ENCODE data around the gene PLXNA4. TPM values are rescaled to one million over a fixed set of nuclear protein-coding genes. Genes with fewer than 3 reads are reported as not detected.

Gene PLXNA4
- polyA plus RNA-seq, 1 donor (not counting 4 experiments of a cell fraction or from before 2014, with no cell fraction given) = 0.01 TPM

GRCh38 chr7:132350741-132351140, 225.5 kb downstream of the PLXNA4 start:
- no peaks in the 10 kb centered on the region for H3K9me3 ChIP-seq (ENCODE audit: control insufficient read depth, low read depth, low read length)
- no peaks in the 10 kb centered on the region for H3K4me1 ChIP-seq (ENCODE audit: control insufficient read depth, extremely low read depth, insufficient read depth, low read length)
- no peak overlapping the region for H3K27ac ChIP-seq (ENCODE audit: control insufficient read depth, insufficient read depth, low read length)
- H3K4me3 ChIP-seq (ENCODE audit: control insufficient read depth in 2 of 3, extremely low read depth in 1 of 3, insufficient read depth in 2 of 3, low read depth in 1 of 3, low read length in 3 of 3) = no peak overlapping the region
- FAIRE-seq = no peak
- no peaks in the 10 kb centered on the region for H3K9me1 ChIP-seq (ENCODE audit: control insufficient read depth, extremely low read depth, insufficient read depth, low read length)
- H3K9ac ChIP-seq (ENCODE audit: control insufficient read depth, extremely low read depth, insufficient read depth, low read length) = no peak overlapping the region
- peaks cover 39% of the 10 kb centered on the region for H3K27me3 ChIP-seq (ENCODE audit: control insufficient read depth, extremely low read depth, insufficient read depth, low read length)
- TF ChIP-seq EZH2 (IDR thresholded peaks at IDR 0.05; ENCODE audit: low read length) (no peak), CTCF (optimal IDR thresholded peaks at IDR 0.05 in 1 of 3, IDR thresholded peaks at IDR 0.05 in 1 of 3, conservative IDR thresholded peaks at IDR 0.05 in 1 of 3; ENCODE audit: extremely low read depth in 1 of 3, insufficient read depth in 2 of 3, low read length in 3 of 3) (no peak)
- H3K79me2 ChIP-seq (ENCODE audit: control insufficient read depth, insufficient read depth, low read length) = no peaks in the 10 kb centered on the region
- H4K20me1 ChIP-seq (ENCODE audit: control insufficient read depth, extremely low read depth, insufficient read depth, low read length) = no peaks in the 10 kb centered on the region
- no peak overlapping the region for H2AFZ ChIP-seq (ENCODE audit: control insufficient read depth, low read length)
- no peak overlapping the region for H3K4me2 ChIP-seq (ENCODE audit: control insufficient read depth, extremely low read depth, insufficient read depth, low read depth, low read length)
- dilution Hi-C loops (cut with MboI; ENCODE audit: extremely low pct_ligation_motif_present, low sequenced_read_pairs) = no loop called here
- H3K36me3 ChIP-seq (ENCODE audit: control insufficient read depth in 2 of 2, extremely low read depth in 1 of 2, insufficient read depth in 2 of 2, low read length in 2 of 2) = no peaks in the 10 kb centered on the region
- no peak for DNase-seq (ENCODE audit: low read depth, low spot score)

GRCh38 chr7:132349075-132349474, 227.2 kb downstream of the PLXNA4 start:
- no peak for FAIRE-seq
- dilution Hi-C loops (cut with MboI; ENCODE audit: extremely low pct_ligation_motif_present, low sequenced_read_pairs) = no loop called here
- peaks cover 28% of the 10 kb centered on the region for H3K27me3 ChIP-seq (ENCODE audit: control insufficient read depth, extremely low read depth, insufficient read depth, low read length)

More at GRCh38 chr7:132349075-132349474, 227.2 kb downstream of the PLXNA4 start:
- H3K4me1 ChIP-seq (ENCODE audit: control insufficient read depth, extremely low read depth, insufficient read depth, low read length) = no peaks in the 10 kb centered on the region
- TF ChIP-seq CTCF (optimal IDR thresholded peaks at IDR 0.05 in 1 of 3, IDR thresholded peaks at IDR 0.05 in 1 of 3, conservative IDR thresholded peaks at IDR 0.05 in 1 of 3; ENCODE audit: extremely low read depth in 1 of 3, insufficient read depth in 2 of 3, low read length in 3 of 3) (no peak), EZH2 (IDR thresholded peaks at IDR 0.05; ENCODE audit: low read length) (no peak)
- H3K9ac ChIP-seq (ENCODE audit: control insufficient read depth, extremely low read depth, insufficient read depth, low read length) = no peak overlapping the region
- no peak overlapping the region for H3K27ac ChIP-seq (ENCODE audit: control insufficient read depth, insufficient read depth, low read length)
- H4K20me1 ChIP-seq (ENCODE audit: control insufficient read depth, extremely low read depth, insufficient read depth, low read length) = no peaks in the 10 kb centered on the region
- H3K36me3 ChIP-seq (ENCODE audit: control insufficient read depth in 2 of 2, extremely low read depth in 1 of 2, insufficient read depth in 2 of 2, low read length in 2 of 2) = no peaks in the 10 kb centered on the region
- no peaks in the 10 kb centered on the region for H3K9me3 ChIP-seq (ENCODE audit: control insufficient read depth, low read depth, low read length)
- H2AFZ ChIP-seq (ENCODE audit: control insufficient read depth, low read length) = no peak overlapping the region
- H3K4me3 ChIP-seq (ENCODE audit: control insufficient read depth in 2 of 3, extremely low read depth in 1 of 3, insufficient read depth in 2 of 3, low read depth in 1 of 3, low read length in 3 of 3) = no peak overlapping the region
- no peaks in the 10 kb centered on the region for H3K9me1 ChIP-seq (ENCODE audit: control insufficient read depth, extremely low read depth, insufficient read depth, low read length)
- no peaks in the 10 kb centered on the region for H3K79me2 ChIP-seq (ENCODE audit: control insufficient read depth, insufficient read depth, low read length)
- H3K4me2 ChIP-seq (ENCODE audit: control insufficient read depth, extremely low read depth, insufficient read depth, low read depth, low read length) = no peak overlapping the region
- DNase-seq (ENCODE audit: low read depth, low spot score) = no peak

Data from keratinocyte (primary cell).